ENCODE results near the gene RIPOR3.

The RIPOR3 gene

GRCh38 chr20:50561379-50562078, 129.8 kb downstream of the RIPOR3 start:
- DNase-seq (ENCODE audit: low spot score): no peak
- no peak for TF ChIP-seq CTCF (IDR thresholded peaks at IDR 0.05)
- Histone ChIP-seq H3K4me3 (peak overlapping the region; percentile 31), H3K27ac (peak overlapping the region; percentile 39 to 81)

GRCh38 chr20:50560867-50561266, 130.5 kb downstream of the RIPOR3 start:
- peak overlapping the region; percentile 39 to 81 for H3K27ac ChIP-seq
- peak overlapping the region; percentile 23 for H3K4me3 ChIP-seq
- TF ChIP-seq CTCF (IDR thresholded peaks at IDR 0.05): no peak
- DNase-seq (ENCODE audit: low spot score): no peak

- DNase-seq (ENCODE audit: low spot score): no peak
- no peak for TF ChIP-seq CTCF (IDR thresholded peaks at IDR 0.05)
- Histone ChIP-seq H3K4me3 (no peak overlapping the region), H3K27ac (no peak overlapping the region)
These were observed 131.3 kb downstream of the RIPOR3 start for GRCh38 chr20:50559856-50560638.

- TF ChIP-seq CTCF (IDR thresholded peaks at IDR 0.05): no peak
- no peak for DNase-seq (ENCODE audit: low spot score)
- H3K27ac ChIP-seq: no peak overlapping the region
- H3K4me3 ChIP-seq: no peak overlapping the region
These were observed 132.2 kb downstream of the RIPOR3 start for GRCh38 chr20:50559149-50559548.

- DNase-seq (ENCODE audit: low spot score): no peak
- no peak overlapping the region for H3K27ac ChIP-seq
- TF ChIP-seq CTCF (IDR thresholded peaks at IDR 0.05): no peak
- H3K4me3 ChIP-seq: no peak overlapping the region
These were observed 132.8 kb downstream of the RIPOR3 start for GRCh38 chr20:50558483-50558925.

GRCh38 chr20:50557549-50558134, 133.7 kb downstream of the RIPOR3 start:
- no peak for DNase-seq (ENCODE audit: low spot score)
- H3K27ac ChIP-seq: no peak overlapping the region
- no peak overlapping the region for H3K4me3 ChIP-seq
- TF ChIP-seq CTCF (IDR thresholded peaks at IDR 0.05): no peak

Data from coronary artery (tissue), 2 donors.